K562 (cell line): ENCODE measurements around the gene LRRC15. TPM values are rescaled to one million over a fixed set of nuclear protein-coding genes. Genes with fewer than 3 reads are reported as not detected.

Experiments used
- ATAC-seq: fragments of 200-7000 bp; cut with Tn5 transposase; 3 replicates; pipeline ENCODE4 v1.9.1; 2020; ENCODE audit warnings: moderate library complexity
- BruUV-seq: library from RNA; stranded (reverse); fragments of 400-500 nt; replicated peaks from 2 replicates; lab custom pipeline; 2021; lab: Mats Ljungman, UMichigan
- CTCF ChIA-PET: fragments of 300-600 bp; formaldehyde crosslinking; extraction: SDS; loops from one replicate; lab custom pipeline; 2021; ENCODE audit warnings: low intra/inter-chr PET ratio; lab: Yijun Ruan, JAX
- POLR2A ChIA-PET: fragments of 300-600, 350-650 bp; sonication (Branson Sonifier 250); formaldehyde crosslinking; extraction: SDS; loops from one replicate; lab custom pipeline; 2021; ENCODE audit warnings: antibody characterized with exemption, inconsistent platforms; lab: Yijun Ruan, JAX
- DNase-seq, 4 experiments: peaks; one replicate each; pipeline versions ENCODE4 v3.0.0 to v3.0.0-alpha.2; 2011 to 2018; ENCODE audit warnings: low spot score in 3 of 4, mixed read lengths in 3 of 4; ENCODE audit errors: extremely low read depth in 1 of 4
- FAIRE-seq: peaks from 2 replicates; lab custom pipeline; 2011; peaks lifted over from hg19 to GRCh38; lab: Jason Lieb, UNC
- H2AFZ ChIP-seq: 2 replicates; pipeline ENCODE4 v1.6.0; 2011; ENCODE audit warnings: low read depth, low read length, control low read depth, inconsistent platforms
- H3K27ac ChIP-seq: fragments of 200-600 bp; 3 replicates; pipeline ENCODE4 v1.8.0; 2011; ENCODE audit warnings: low read depth, mild to moderate bottlenecking, control low read depth, inconsistent platforms, low read length, moderate library complexity, mixed read lengths; ENCODE audit errors: extremely low read depth
- H3K27me3 ChIP-seq, 2 experiments: fragments of 300-600 bp in 1 of 2; 2 replicates in 1 of 2; 3 replicates in 1 of 2; pipeline versions ENCODE4 v1.6.0 to v1.8.0; 2011; ENCODE audit warnings: inconsistent platforms in 2 of 2, low read length in 2 of 2, mild to moderate bottlenecking in 1 of 2, mixed read lengths in 1 of 2, moderate library complexity in 1 of 2; ENCODE audit not compliant: control insufficient read depth in 2 of 2, insufficient read depth in 2 of 2
- H3K36me3 ChIP-seq: fragments of 300-600 bp; 3 replicates; pipeline ENCODE4 v1.8.0; 2011; ENCODE audit warnings: mild to moderate bottlenecking, low read length, inconsistent platforms; ENCODE audit not compliant: control insufficient read depth, insufficient read depth
- H3K4me1 ChIP-seq, 2 experiments: fragments of 200-600 bp in 1 of 2; replicated peaks in 1 of 2; 2 replicates in 1 of 2; 3 replicates in 1 of 2; pipeline versions ENCODE4 v1.5.1 to v1.8.0; 2011; ENCODE audit warnings: inconsistent platforms in 2 of 2, low read length in 2 of 2, mild to moderate bottlenecking in 1 of 2, mixed read lengths in 1 of 2, moderate library complexity in 1 of 2; ENCODE audit not compliant: control insufficient read depth in 2 of 2, insufficient read depth in 2 of 2
- H3K4me2 ChIP-seq: 2 replicates; pipeline ENCODE4 v1.6.1; 2011; ENCODE audit warnings: low read length, control low read depth, inconsistent platforms, mixed read lengths; ENCODE audit not compliant: insufficient read depth
- H3K4me3 ChIP-seq: fragments of 200-600 bp; sonication (generic), shearing (Covaris generic); 2 replicates; pipeline ENCODE4 v1.5.1; 2016; ENCODE audit warnings: control low read depth, inconsistent platforms
- H3K79me2 ChIP-seq: fragments of 200-600 bp; 3 replicates; pipeline ENCODE4 v1.8.0; 2011; ENCODE audit warnings: low read length, inconsistent platforms; ENCODE audit not compliant: control insufficient read depth, insufficient read depth
- H3K9ac ChIP-seq, 2 experiments: 2 replicates each; pipeline versions ENCODE4 v1.6.0 to v1.6.1; 2011; ENCODE audit warnings: low read depth in 2 of 2, low read length in 2 of 2, control low read depth in 1 of 2, inconsistent platforms in 1 of 2, mild to moderate bottlenecking in 1 of 2, mixed read lengths in 1 of 2; ENCODE audit not compliant: insufficient read depth in 1 of 2
- H3K9me1 ChIP-seq: one replicate; pipeline ENCODE4 v1.6.0; 2011; ENCODE audit warnings: inconsistent platforms, mild to moderate bottlenecking, low read length, moderate library complexity; ENCODE audit not compliant: control insufficient read depth, insufficient read depth
- H3K9me3 ChIP-seq: replicated peaks from 2 replicates; pipeline ENCODE4 v1.5.1; 2011; ENCODE audit warnings: low read depth, low read length, inconsistent platforms; ENCODE audit not compliant: control insufficient read depth, insufficient read depth
- H4K20me1 ChIP-seq: replicated peaks from 2 replicates; pipeline ENCODE4 v1.6.1; 2011; ENCODE audit warnings: low read length, inconsistent platforms, mixed read lengths; ENCODE audit not compliant: control insufficient read depth, insufficient read depth
- CXXC5 ChIP-seq: fragments of 250-450 bp; sonication (Bioruptor Pico); IDR thresholded peaks from 2 replicates; pipeline ENCODE4 v1.8.0; 2022; ENCODE audit warnings: inconsistent platforms, mild to moderate bottlenecking, moderate library complexity
- ZFP36 ChIP-seq: fragments of 150-350 bp; IDR thresholded peaks from 2 replicates; pipeline ENCODE4 v1.6.1; 2018; ENCODE audit warnings: low read length, low read depth; ENCODE audit not compliant: partially characterized antibody
- WGBS: fragments of 100-300 bp; shearing (Covaris generic); methylation state at CpG from one replicate; pipeline ENCODE4 v1.1.6; 2016; ENCODE audit warnings: low coverage, mixed read lengths; ENCODE audit not compliant: insufficient coverage; ENCODE audit errors: missing lambda C conversion rate; 5-methylcytosine and 5-hydroxymethylcytosine counted together
- in situ Hi-C: fragments of 300-500 bp; cut with MboI; formaldehyde crosslinking; loops from 4 replicates; pipeline ENCODE4 v1.15.0; 2018; ENCODE audit warnings: inconsistent platforms, mixed read lengths
- intact Hi-C: fragments of 100-400 bp; cut with micrococcal nuclease; formaldehyde crosslinking; loops from 2 replicates; pipeline ENCODE4 v1.14.2; 2022
- polyA plus RNA-seq, 8 experiments: library from polyadenylated mRNA; depleted of rRNA in 4 of 8; stranded (reverse) in 5 of 8; unstranded in 3 of 8; fragments of >200 nt; fragmentation: Nextera tagmentation in 2 of 8; fragmentation: Illumina TruSeq in 1 of 8; extraction: Ambion mirVana in 2 of 8; extraction: Trizol in 1 of 8; gene quantifications; 2 replicates each; pipeline versions ENCODE4 v1.2.1 to v1.2.3, GENCODE V29; 2011 to 2014; ENCODE audit warnings: inconsistent platforms in 1 of 8, missing spikeins in 1 of 8
- total RNA-seq, 7 experiments: library from RNA; depleted of rRNA in 6 of 7; stranded (reverse); fragments of >200 nt in 6 of 7; fragmentation: Illumina TruSeq in 2 of 7; extraction: Trizol in 2 of 7; gene quantifications; 2 replicates each; pipeline versions ENCODE4 v1.2.1 to v1.2.3, GENCODE V29; 2011 to 2021; ENCODE audit warnings: low replicate concordance in 1 of 7
- TF ChIP-seq, protein P1 (sequence below): fragments of 250-450 bp; sonication (Bioruptor Pico); IDR thresholded peaks from 2 replicates; pipeline ENCODE4 v1.4.0; 2020; ENCODE audit warnings: mild to moderate bottlenecking, moderate library complexity

LRRC15 gene
- total and polyA plus RNA-seq, 9 of the 15 experiments (the other 6 are each of a cell fraction or from before 2014, with no cell fraction given): not detected

DNA sequence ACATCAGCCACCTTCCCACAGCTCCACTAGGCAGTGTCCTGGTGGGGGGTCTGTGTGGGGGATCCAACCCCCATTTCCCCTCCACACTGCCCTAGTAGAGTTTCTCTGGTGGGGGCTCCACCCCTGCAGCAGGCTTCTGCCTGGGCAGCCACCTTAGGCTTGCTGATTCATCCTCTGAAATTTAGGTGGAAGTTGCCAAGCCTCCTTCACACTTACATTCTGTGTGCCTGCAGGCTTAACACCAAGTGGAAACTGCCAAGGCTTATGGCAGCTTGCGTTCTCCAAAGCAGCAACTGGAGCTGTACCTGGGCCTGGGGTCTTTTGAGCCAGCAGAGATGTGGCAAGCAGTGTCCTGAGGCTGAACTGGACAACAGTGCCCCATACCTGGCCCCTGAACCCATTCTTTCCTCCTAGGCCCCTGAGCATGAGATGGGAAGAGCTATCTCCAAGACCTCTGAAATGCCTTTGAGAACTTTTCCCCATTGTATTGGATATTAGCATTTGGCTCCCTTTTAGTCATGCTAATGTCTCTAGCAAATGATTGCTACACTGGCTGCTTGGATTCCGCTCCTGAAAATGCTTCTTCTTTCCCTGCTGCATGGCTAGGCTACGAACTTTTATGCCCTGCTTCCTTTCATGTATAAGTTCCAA lies 50.9 kb downstream of the LRRC15 start:
- H3K27me3 ChIP-seq: no peaks in the 10 kb centered on the region
- no TSS peak for BruUV-seq

More for the DNA sequence above, 50.9 kb downstream of the LRRC15 start:
- Histone ChIP-seq H3K4me1 (peaks cover 16 to 25% of the 10 kb centered on the region in 2 experiments), H3K79me2 (no peaks in the 10 kb centered on the region), H3K36me3 (no peaks in the 10 kb centered on the region), H2AFZ (no peak overlapping the region), H3K4me2 (no peak overlapping the region), H3K4me3 (no peak overlapping the region), H3K9me1 (no peaks in the 10 kb centered on the region), H3K9ac (no peak overlapping the region), H4K20me1 (no peaks in the 10 kb centered on the region), H3K27ac (no peak overlapping the region), H3K9me3 (peaks cover 4% of the 10 kb centered on the region; the same call in 1 of the 2 replicates)
- CTCF ChIA-PET: interaction anchor here (0.6 kb wide), 1 partner anchor 722 kb away, joined by 4 read pairs; no protein-coding TSS in a partner anchor
- TF ChIP-seq, protein P1, sequence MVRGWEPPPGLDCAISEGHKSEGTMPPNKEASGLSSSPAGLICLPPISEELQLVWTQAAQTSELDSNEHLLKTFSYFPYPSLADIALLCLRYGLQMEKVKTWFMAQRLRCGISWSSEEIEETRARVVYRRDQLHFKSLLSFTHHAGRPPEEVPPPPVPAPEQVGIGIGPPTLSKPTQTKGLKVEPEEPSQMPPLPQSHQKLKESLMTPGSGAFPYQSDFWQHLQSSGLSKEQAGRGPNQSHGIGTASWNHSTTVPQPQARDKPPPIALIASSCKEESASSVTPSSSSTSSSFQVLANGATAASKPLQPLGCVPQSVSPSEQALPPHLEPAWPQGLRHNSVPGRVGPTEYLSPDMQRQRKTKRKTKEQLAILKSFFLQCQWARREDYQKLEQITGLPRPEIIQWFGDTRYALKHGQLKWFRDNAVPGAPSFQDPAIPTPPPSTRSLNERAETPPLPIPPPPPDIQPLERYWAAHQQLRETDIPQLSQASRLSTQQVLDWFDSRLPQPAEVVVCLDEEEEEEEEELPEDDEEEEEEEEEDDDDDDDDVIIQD (CRISPR knock-in tag): no peak
- TF ChIP-seq ZFP36: peak; percentile 15
- TF ChIP-seq CXXC5 (CRISPR knock-in tag): no peak
- FAIRE-seq: no peak
- POLR2A ChIA-PET: interaction anchor here (0.6 kb wide), 1 partner anchor 18 kb away, joined by 3 read pairs; no protein-coding TSS in a partner anchor
- ATAC-seq: no peak
- in situ Hi-C loops (loop anchor here (5.0 to 25.0 kb wide), 3 partner anchors 154 to 1506 kb away; no protein-coding TSS in a partner anchor), intact Hi-C loops (loop anchor here (5.0 to 10.0 kb wide), 6 partner anchors 151 to 1504 kb away; no protein-coding TSS in a partner anchor)
- WGBS: 24% methylated on average over 3 of the region's 3 CpGs
- no peak for DNase-seq
